K562 (cell line): ENCODE results near the gene DUSP16. TPM values are rescaled to one million over a fixed set of nuclear protein-coding genes. Genes with fewer than 3 reads are reported as not detected.

Experiments
- ARID2 ChIP-seq: fragments of 450-650 bp; IDR thresholded peaks from 2 replicates; pipeline ENCODE4 v1.6.1; 2017; ENCODE audit warnings: antibody characterized with exemption, mild to moderate bottlenecking
- ARNT ChIP-seq, 2 experiments: fragments of 450-650 bp; IDR thresholded peaks; 2 replicates each; pipeline ENCODE4 v1.6.1; 2016; ENCODE audit warnings: mild to moderate bottlenecking in 1 of 2
- E4F1 ChIP-seq: fragments of 250-450 bp; sonication (Bioruptor Pico); IDR thresholded peaks from 2 replicates; pipeline ENCODE4 v1.5.0; 2021; ENCODE audit warnings: mild to moderate bottlenecking, borderline replicate concordance
- FOXK1 ChIP-seq: sonication (generic); formaldehyde crosslinking; IDR thresholded peaks from 2 replicates; pipeline ENCODE4 v1.8.0; 2022; ENCODE audit warnings: missing genetic modification reagents, mild to moderate bottlenecking, borderline replicate concordance
- HMG20A ChIP-seq: fragments of 450-650 bp; formaldehyde crosslinking; conservative IDR thresholded peaks from 2 replicates; pipeline ENCODE4 v1.4.0; 2020; ENCODE audit warnings: mild to moderate bottlenecking, mixed read lengths
- HNRNPLL ChIP-seq: fragments of 200-400 bp; formaldehyde crosslinking; IDR thresholded peaks from 2 replicates; pipeline ENCODE4 v1.6.1; 2017; ENCODE audit warnings: low read length, low read depth, mild to moderate bottlenecking; ENCODE audit not compliant: poor library complexity, severe bottlenecking
- ILF3 ChIP-seq: fragments of 450-650 bp; IDR thresholded peaks from 2 replicates; pipeline ENCODE4 v1.6.1; 2018; ENCODE audit warnings: antibody characterized with exemption, mild to moderate bottlenecking, moderate library complexity, borderline replicate concordance
- JUNB ChIP-seq: fragments of 450-650 bp; formaldehyde crosslinking; conservative IDR thresholded peaks from 2 replicates; pipeline ENCODE4 v1.4.0; 2020; ENCODE audit warnings: mild to moderate bottlenecking
- MLX ChIP-seq, 2 experiments: fragments of 450-650 bp in 1 of 2; sonication (generic) in 1 of 2; formaldehyde crosslinking; conservative IDR thresholded peaks; 2 replicates each; pipeline versions ENCODE4 v1.4.0 to v1.8.1; 2020 to 2022; ENCODE audit warnings: mild to moderate bottlenecking in 1 of 2, missing genetic modification reagents in 1 of 2
- PCBP1 ChIP-seq: fragments of 200-400 bp; formaldehyde crosslinking; IDR thresholded peaks from 2 replicates; pipeline ENCODE4 v1.6.1; 2018; ENCODE audit warnings: mild to moderate bottlenecking, low read depth, low read length; ENCODE audit not compliant: poor library complexity, severe bottlenecking
- RFX5 ChIP-seq: IDR thresholded peaks from 2 replicates; pipeline ENCODE4 v1.6.1; 2011; ENCODE audit warnings: low read depth, mild to moderate bottlenecking, improper control_type of control experiment, low read length
- SMARCC2 ChIP-seq: fragments of 450-650 bp; IDR thresholded peaks from 2 replicates; pipeline ENCODE4 v1.6.1; 2017; ENCODE audit warnings: antibody characterized with exemption, moderate library complexity, mild to moderate bottlenecking, low read depth
- TBP ChIP-seq: optimal IDR thresholded peaks from 2 replicates; pipeline ENCODE3; 2011; ENCODE audit warnings: low read depth, low read length, improper control_type of control experiment
- TFAP4 ChIP-seq: sonication (generic); formaldehyde crosslinking; IDR thresholded peaks from 2 replicates; pipeline ENCODE4 v1.8.0; 2022; ENCODE audit warnings: missing genetic modification reagents, mild to moderate bottlenecking, moderate library complexity, borderline replicate concordance
- ZBTB17 ChIP-seq: fragments of 450-650 bp; formaldehyde crosslinking; IDR thresholded peaks from 2 replicates; pipeline ENCODE4 v1.4.0; 2020; ENCODE audit warnings: mild to moderate bottlenecking
- ZBTB2 ChIP-seq: fragments of 450-650 bp; IDR thresholded peaks from 2 replicates; pipeline ENCODE4 v1.6.1; 2016; ENCODE audit warnings: antibody characterized with exemption
- ZNF239 ChIP-seq: fragments of 250-450 bp; sonication (Bioruptor Pico); IDR thresholded peaks from 2 replicates; pipeline ENCODE4 v1.4.0; 2020; ENCODE audit warnings: mild to moderate bottlenecking
- ZNF583 ChIP-seq: fragments of 250-450 bp; sonication (Bioruptor Pico); IDR thresholded peaks from 2 replicates; pipeline ENCODE4 v1.4.0; 2020
- ZSCAN32 ChIP-seq: fragments of 450-650 bp; formaldehyde crosslinking; IDR thresholded peaks from 2 replicates; pipeline ENCODE4 v1.4.0; 2020; ENCODE audit warnings: mild to moderate bottlenecking, moderate library complexity
- polyA plus RNA-seq, 8 experiments: library from polyadenylated mRNA; depleted of rRNA in 4 of 8; stranded (reverse) in 5 of 8; unstranded in 3 of 8; fragments of >200 nt; fragmentation: Nextera tagmentation in 2 of 8; fragmentation: Illumina TruSeq in 1 of 8; extraction: Ambion mirVana in 2 of 8; extraction: Trizol in 1 of 8; gene quantifications; 2 replicates each; pipeline versions ENCODE4 v1.2.1 to v1.2.3, GENCODE V29; 2011 to 2014; ENCODE audit warnings: inconsistent platforms in 1 of 8, missing spikeins in 1 of 8
- total RNA-seq, 7 experiments: library from RNA; depleted of rRNA in 6 of 7; stranded (reverse); fragments of >200 nt in 6 of 7; fragmentation: Illumina TruSeq in 2 of 7; extraction: Trizol in 2 of 7; gene quantifications; 2 replicates each; pipeline versions ENCODE4 v1.2.1 to v1.2.3, GENCODE V29; 2011 to 2021; ENCODE audit warnings: low replicate concordance in 1 of 7
- TF ChIP-seq, protein P1 (sequence below): fragments of 250-450 bp; sonication (Bioruptor Pico); IDR thresholded peaks from 2 replicates; pipeline ENCODE4 v1.4.0; 2020
- TF ChIP-seq, protein P2 (sequence below): sonication (generic); formaldehyde crosslinking; IDR thresholded peaks from 2 replicates; pipeline ENCODE4 v1.5.0; 2020; ENCODE audit warnings: missing genetic modification reagents

The DUSP16 gene
- total and polyA plus RNA-seq, 9 of the 15 experiments (the other 6 are each of a cell fraction or from before 2014, with no cell fraction given) = 0.70 to 12.3 (median 5.7) TPM

DNA sequence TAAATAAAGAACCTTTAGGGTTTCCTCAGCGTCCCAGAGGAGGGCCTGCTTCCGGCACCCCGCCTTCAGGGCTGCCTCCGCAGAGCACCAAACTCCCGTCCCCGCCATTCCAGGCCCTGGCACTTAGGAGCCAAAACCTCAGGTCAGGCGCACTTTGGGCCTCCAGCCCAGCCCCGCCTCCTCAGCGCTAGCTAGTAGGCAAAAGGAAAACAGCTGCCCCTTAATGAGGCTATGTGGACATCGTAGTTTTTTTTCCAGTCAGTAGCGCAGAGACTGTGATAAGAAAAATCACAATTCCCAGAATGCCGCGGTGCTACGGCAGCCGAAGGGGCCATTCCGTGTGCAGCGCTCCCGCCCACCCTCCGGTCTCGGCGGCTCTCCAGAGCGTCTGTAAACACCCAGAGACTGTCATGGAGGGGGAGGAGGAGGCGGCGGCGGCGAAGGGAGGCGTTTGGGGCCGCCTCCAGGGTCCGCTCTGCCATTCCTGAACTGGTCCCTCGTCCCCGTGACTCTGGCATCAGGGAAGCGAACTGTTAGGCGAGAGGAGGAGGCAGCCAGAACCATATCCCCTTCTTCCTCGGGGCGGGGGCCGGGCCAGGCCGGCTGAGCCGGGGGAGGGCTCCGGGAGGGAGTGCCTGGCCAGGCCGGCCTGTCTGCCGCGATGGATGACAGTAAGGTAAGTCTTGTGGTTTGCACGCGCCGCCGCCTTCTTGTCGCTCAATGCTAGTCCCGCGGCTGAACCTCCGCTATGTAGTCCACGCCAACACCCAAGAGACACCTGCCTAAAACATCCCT is 49.0 kb upstream of the DUSP16 start, which contains the start of gene CREBL2 (continued):
- TF ChIP-seq ZBTB2 (0 out of 2 replicates have a peak, but pooled peaks have one; percentile 31), ILF3 (no peak), ZNF239 (no peak), HMG20A (CRISPR knock-in tag) (no peak), JUNB (CRISPR knock-in tag) (no peak), MLX (CRISPR knock-in tag; conservative IDR thresholded peaks at IDR 0.05) (no peak), ZNF583 (no peak), ZBTB17 (CRISPR knock-in tag) (no peak), PCBP1 (no peak), TBP (peak; percentile 57), E4F1 (CRISPR knock-in tag) (no peak), SMARCC2 (no peak), ARID2 (no peak), ZSCAN32 (no peak), HNRNPLL (peak; percentile 73), ARNT (IDR thresholded peaks at IDR 0.05) (peak in 1 of 2 experiments; percentile 69; a peak in 2 of 4 replicates), TFAP4 (CRISPR knock-in tag) (peak; percentile 97), FOXK1 (CRISPR knock-in tag) (no peak), RFX5 (no peak)
- TF ChIP-seq, protein P1, sequence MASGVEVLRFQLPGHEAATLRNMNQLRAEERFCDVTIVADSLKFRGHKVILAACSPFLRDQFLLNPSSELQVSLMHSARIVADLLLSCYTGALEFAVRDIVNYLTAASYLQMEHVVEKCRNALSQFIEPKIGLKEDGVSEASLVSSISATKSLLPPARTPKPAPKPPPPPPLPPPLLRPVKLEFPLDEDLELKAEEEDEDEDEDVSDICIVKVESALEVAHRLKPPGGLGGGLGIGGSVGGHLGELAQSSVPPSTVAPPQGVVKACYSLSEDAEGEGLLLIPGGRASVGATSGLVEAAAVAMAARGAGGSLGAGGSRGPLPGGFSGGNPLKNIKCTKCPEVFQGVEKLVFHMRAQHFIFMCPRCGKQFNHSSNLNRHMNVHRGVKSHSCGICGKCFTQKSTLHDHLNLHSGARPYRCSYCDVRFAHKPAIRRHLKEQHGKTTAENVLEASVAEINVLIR = no peak
- TF ChIP-seq, protein P2, sequence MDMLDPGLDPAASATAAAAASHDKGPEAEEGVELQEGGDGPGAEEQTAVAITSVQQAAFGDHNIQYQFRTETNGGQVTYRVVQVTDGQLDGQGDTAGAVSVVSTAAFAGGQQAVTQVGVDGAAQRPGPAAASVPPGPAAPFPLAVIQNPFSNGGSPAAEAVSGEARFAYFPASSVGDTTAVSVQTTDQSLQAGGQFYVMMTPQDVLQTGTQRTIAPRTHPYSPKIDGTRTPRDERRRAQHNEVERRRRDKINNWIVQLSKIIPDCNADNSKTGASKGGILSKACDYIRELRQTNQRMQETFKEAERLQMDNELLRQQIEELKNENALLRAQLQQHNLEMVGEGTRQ (CRISPR knock-in tag) = no peak
